Activated CD4-positive, alpha-beta T cell treated with anti-CD3 and anti-CD28 coated beads, Interleukin-2, amount 10 ng/mL, durations not matched to agents 7 days and 5 days (primary cell): ENCODE results near the gene ARMH3. TPM values are rescaled to one million over a fixed set of nuclear protein-coding genes. Genes with fewer than 3 reads are reported as not detected.
"Not testable (repeated sequence)": the region's sequence is repeated elsewhere in the genome, so short reads cannot be mapped to it uniquely, and the experiment has no call there.

Source experiments
- CTCF ChIA-PET: fragments of 350-600 bp; sonication (Branson Sonifier 250); formaldehyde crosslinking; loops from one replicate; lab custom pipeline; 2021; ENCODE audit warnings: antibody characterized with exemption; lab: Charles Lee
- POLR2A ChIA-PET: fragments of 350-600 bp; sonication (Branson Sonifier 250); formaldehyde crosslinking; loops from one replicate; lab custom pipeline; 2021; ENCODE audit warnings: antibody characterized with exemption; lab: Charles Lee
- DNase-seq: peaks from one replicate; pipeline ENCODE4 v3.0.0-alpha.2; 2020
- H3K27ac Mint-ChIP-seq: one replicate; pipeline ENCODE4 v1.8.0; 2021; ENCODE audit warnings: mild to moderate bottlenecking, moderate library complexity, mixed read lengths
- H3K27me3 Mint-ChIP-seq: one replicate; pipeline ENCODE4 v1.8.0; 2021; ENCODE audit warnings: mixed read lengths
- H3K36me3 Mint-ChIP-seq: one replicate; pipeline ENCODE4 v1.8.0; 2021; ENCODE audit warnings: low read depth, mixed read lengths
- H3K4me1 Mint-ChIP-seq: one replicate; pipeline ENCODE4 v1.8.0; 2021; ENCODE audit warnings: mixed read lengths
- H3K4me3 Mint-ChIP-seq: one replicate; pipeline ENCODE4 v1.8.0; 2021; ENCODE audit warnings: mild to moderate bottlenecking, moderate library complexity, mixed read lengths
- H3K9me3 Mint-ChIP-seq: one replicate; pipeline ENCODE4 v1.8.0; 2021; ENCODE audit warnings: mixed read lengths
- total RNA-seq, 2 experiments: library from RNA; stranded (reverse); gene quantifications; one replicate each; pipeline ENCODE4 v1.2.3, GENCODE V29; 2021

The ARMH3 gene
- total RNA-seq, 2 experiments from 2014 or later: 22.1 to 23.6 TPM

- peak overlapping the region; percentile 33 for H3K4me3 Mint-ChIP-seq
- DNase-seq: no peak
Measured at GRCh38 chr10:102067091-102067916, 11.3 kb upstream of the ARMH3 start.

GRCh38 chr10:102066399-102067088 lies 10.6 kb upstream of the ARMH3 start:
- Mint-ChIP-seq H3K27me3 (no peaks in the 10 kb centered on the region), H3K4me3 (peak overlapping the region; percentile 81), H3K36me3 (peaks cover 7% of the 10 kb centered on the region), H3K9me3 (no peaks in the 10 kb centered on the region), H3K27ac (peak overlapping the region; percentile 89), H3K4me1 (peaks cover 30% of the 10 kb centered on the region)
- DNase-seq: no peak
- POLR2A ChIA-PET: no interaction called here
- CTCF ChIA-PET: interaction anchor here (0.6 to 1.4 kb wide), 6 partner anchors 10 to 867 kb away, joined by 3 to 6 read pairs (median 3); partner anchors contain the start of gene ARMH3

More at GRCh38 chr10:102067091-102067916, 11.3 kb upstream of the ARMH3 start:
- peaks cover 7% of the 10 kb centered on the region for H3K36me3 Mint-ChIP-seq
- peaks cover 30% of the 10 kb centered on the region for H3K4me1 Mint-ChIP-seq
- ChIA-PET CTCF (interaction anchor here (0.6 to 1.5 kb wide), 10 partner anchors 11 to 1248 kb away, joined by 3 to 7 read pairs (median 3); partner anchors contain the start of gene ARMH3), POLR2A (no interaction called here)
- no peaks in the 10 kb centered on the region for H3K27me3 Mint-ChIP-seq
- H3K27ac Mint-ChIP-seq: no peak overlapping the region
- no peaks in the 10 kb centered on the region for H3K9me3 Mint-ChIP-seq

GRCh38 chr10:102065561-102066398 lies 9.8 kb upstream of the ARMH3 start:
- DNase-seq: no peak
- Mint-ChIP-seq H3K27me3 (no peaks in the 10 kb centered on the region), H3K36me3 (peaks cover 7% of the 10 kb centered on the region), H3K27ac (peak overlapping the region; percentile 89), H3K4me1 (peaks cover 30% of the 10 kb centered on the region), H3K4me3 (peak overlapping the region; percentile 81), H3K9me3 (no peaks in the 10 kb centered on the region)
- CTCF ChIA-PET: interaction anchor here (0.8 to 1.4 kb wide), 4 partner anchors 37 to 176 kb away, joined by 3 read pairs; no protein-coding TSS in a partner anchor
- POLR2A ChIA-PET: no interaction called here

DNA sequence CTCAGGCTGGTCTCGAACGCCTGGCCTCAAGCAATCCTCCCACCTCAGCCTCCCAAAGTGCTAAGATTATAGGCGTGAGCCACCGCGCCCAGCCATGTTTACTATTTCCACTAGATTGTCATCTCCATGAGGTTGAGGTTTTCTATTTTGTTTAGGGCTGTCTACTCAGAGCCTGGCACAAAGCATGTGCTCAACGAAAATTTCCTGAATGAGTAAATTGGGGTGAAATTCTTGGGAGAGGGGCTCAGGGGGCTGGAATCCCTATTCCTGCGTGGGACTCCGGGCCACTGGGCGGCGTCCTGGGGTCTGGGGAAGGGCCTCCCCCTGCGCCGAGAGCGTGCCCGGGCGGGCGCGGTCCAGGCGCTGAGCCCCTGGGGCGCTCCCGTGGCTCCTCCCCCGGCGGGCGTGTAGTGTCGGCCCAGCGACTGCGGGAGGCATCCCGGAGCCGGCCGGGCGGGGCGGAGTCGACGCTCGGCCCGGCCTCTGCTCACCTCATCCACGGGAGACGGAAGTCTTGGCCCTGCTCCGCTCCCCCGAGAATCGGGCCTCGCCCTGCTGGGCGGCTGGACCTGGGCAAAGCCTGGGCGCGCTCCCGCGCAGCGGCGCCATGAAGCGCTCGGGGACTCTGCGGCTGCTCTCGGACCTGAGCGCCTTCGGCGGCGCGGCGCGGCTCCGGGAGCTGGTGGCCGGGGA lies 9.0 kb upstream of the ARMH3 start, which contains the start of gene HPS6:
TSS of gene HPS6 (plus strand) at position 482 of the 693 bp plus-strand sequence. CDS start at position 608, 126 bp downstream.
- Mint-ChIP-seq H3K27me3 (no peaks in the 10 kb centered on the region), H3K4me3 (peak within 1 kb of the TSS; percentile 81), H3K9me3 (no peaks in the 10 kb centered on the region), H3K4me1 (peaks cover 30% of the 10 kb centered on the region), H3K36me3 (peaks cover 5% of the 10 kb centered on the region), H3K27ac (peak within 1 kb of the TSS; percentile 95)
- CTCF ChIA-PET: no interaction called here
- peak; percentile 90 for DNase-seq
- POLR2A ChIA-PET: no interaction called here

- H3K27me3 Mint-ChIP-seq: no peaks in the 10 kb centered on the region
- peaks cover 4% of the 10 kb centered on the region for H3K36me3 Mint-ChIP-seq
- H3K27ac Mint-ChIP-seq: peak overlapping the region; percentile 95
- ChIA-PET POLR2A (no interaction called here), CTCF (no interaction called here)
- H3K4me3 Mint-ChIP-seq: peak overlapping the region; percentile 76
- peaks cover 30% of the 10 kb centered on the region for H3K4me1 Mint-ChIP-seq
- no peaks in the 10 kb centered on the region for H3K9me3 Mint-ChIP-seq
- no peak for DNase-seq
Measured at GRCh38 chr10:102064503-102064867, 8.5 kb upstream of the ARMH3 start.

- Mint-ChIP-seq H3K36me3 (peaks cover 3% of the 10 kb centered on the region), H3K27ac (no peak overlapping the region), H3K9me3 (peaks cover 3% of the 10 kb centered on the region), H3K4me1 (peaks cover 27% of the 10 kb centered on the region), H3K27me3 (no peaks in the 10 kb centered on the region), H3K4me3 (no peak overlapping the region)
- ChIA-PET CTCF (interaction anchor here (1.2 kb wide), 1 partner anchor 219 kb away, joined by 4 read pairs; no protein-coding TSS in a partner anchor), POLR2A (no interaction called here)
- DNase-seq: no peak
Measured at GRCh38 chr10:102059987-102060386, 4.0 kb upstream of the ARMH3 start.

- POLR2A ChIA-PET, H3K27me3 Mint-ChIP-seq, DNase-seq, H3K9me3 Mint-ChIP-seq, H3K36me3 Mint-ChIP-seq: not testable (repeated sequence)
- peak overlapping the region; percentile 98 for H3K4me3 Mint-ChIP-seq
- CTCF ChIA-PET: interaction anchor here (0.6 to 4.3 kb wide), 8 partner anchors 8 to 235 kb away, joined by 3 to 19 read pairs (median 3); no protein-coding TSS in a partner anchor
- H3K4me1 Mint-ChIP-seq: peaks cover 42% of the 10 kb centered on the region
- H3K27ac Mint-ChIP-seq: peak overlapping the region; percentile 98
Measured at GRCh38 chr10:102054881-102055646, 909 bp downstream of the ARMH3 start.

DNA sequence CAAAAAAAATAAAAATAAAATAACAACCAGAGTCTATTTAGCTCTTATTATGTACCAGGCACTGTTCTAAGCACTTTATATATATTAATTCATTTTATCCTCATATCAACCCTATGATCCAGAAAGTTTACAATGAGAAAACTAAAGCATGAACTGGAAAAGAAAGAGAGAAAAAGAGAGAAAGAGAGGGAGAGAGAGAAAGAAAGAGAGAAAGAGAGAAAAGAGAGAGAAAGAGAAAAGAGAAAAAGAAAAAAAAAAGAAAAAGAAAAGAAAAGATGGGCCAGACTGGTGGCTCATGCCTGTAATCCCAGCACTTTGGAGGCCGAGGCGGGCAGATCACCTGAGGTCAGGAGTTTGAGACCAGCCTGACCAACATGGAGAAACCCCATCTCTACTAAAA lies 9.9 kb downstream of the ARMH3 start:
- no peaks in the 10 kb centered on the region for H3K9me3 Mint-ChIP-seq
- CTCF ChIA-PET: no interaction called here
- peaks cover 13% of the 10 kb centered on the region for H3K4me1 Mint-ChIP-seq
- no peaks in the 10 kb centered on the region for H3K27me3 Mint-ChIP-seq
- POLR2A ChIA-PET: no interaction called here
- no peak overlapping the region for H3K27ac Mint-ChIP-seq
- peaks cover 1% of the 10 kb centered on the region for H3K36me3 Mint-ChIP-seq
- DNase-seq: no peak
- no peak overlapping the region for H3K4me3 Mint-ChIP-seq

GRCh38 chr10:102045292-102045691 lies 10.7 kb downstream of the ARMH3 start:
- no peaks in the 10 kb centered on the region for H3K9me3 Mint-ChIP-seq
- H3K36me3 Mint-ChIP-seq: peaks cover 1% of the 10 kb centered on the region
- H3K4me1 Mint-ChIP-seq: peaks cover 13% of the 10 kb centered on the region
- ChIA-PET CTCF (no interaction called here), POLR2A (no interaction called here)
- no peaks in the 10 kb centered on the region for H3K27me3 Mint-ChIP-seq
- DNase-seq: no peak
- no peak overlapping the region for H3K27ac Mint-ChIP-seq
- H3K4me3 Mint-ChIP-seq: no peak overlapping the region

DNA sequence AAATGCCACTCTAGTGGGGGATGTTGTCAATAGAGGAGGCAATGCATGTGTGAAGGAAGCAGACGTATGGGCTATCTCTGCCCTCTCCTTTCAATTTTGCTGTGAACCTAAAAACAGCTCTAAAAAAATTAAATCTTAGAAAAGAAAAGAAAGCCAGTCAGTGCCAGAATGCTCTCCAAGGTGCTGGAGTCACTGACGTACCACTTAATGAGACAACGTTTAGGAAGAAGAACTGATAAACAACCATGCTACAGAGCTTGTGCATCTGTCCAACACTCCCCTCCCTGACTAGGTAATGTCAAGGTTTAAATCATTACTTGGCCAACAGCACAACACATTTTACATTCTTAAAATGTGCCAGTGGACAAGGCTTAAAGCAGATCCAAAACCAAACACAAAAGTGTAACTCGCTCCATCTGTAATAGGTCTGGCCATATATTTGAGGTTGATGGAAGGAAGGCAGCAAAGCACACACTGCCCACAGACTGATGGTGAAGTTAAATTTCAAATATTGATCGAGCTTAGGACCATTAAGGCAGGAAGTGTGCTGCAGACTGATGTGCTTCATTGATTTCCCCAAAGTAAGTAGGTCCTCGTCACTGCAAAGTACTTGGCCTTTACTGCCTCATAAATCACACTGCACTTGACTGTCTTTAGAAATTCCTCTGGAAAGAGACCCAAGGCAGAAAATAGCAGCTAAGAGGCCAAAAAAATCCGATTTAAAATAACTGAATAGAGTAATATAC lies 15.5 kb downstream of the ARMH3 start:
- H3K36me3 Mint-ChIP-seq: peaks cover 18% of the 10 kb centered on the region
- H3K9me3 Mint-ChIP-seq: no peaks in the 10 kb centered on the region
- no peak for DNase-seq
- H3K27ac Mint-ChIP-seq: no peak overlapping the region
- ChIA-PET CTCF (interaction anchor here (0.9 to 1.6 kb wide), 2 partner anchors 32 to 200 kb away, joined by 3 read pairs; no protein-coding TSS in a partner anchor), POLR2A (interaction anchor here (0.6 kb wide), 1 partner anchor 28 kb away, joined by 3 read pairs; no protein-coding TSS in a partner anchor)
- no peak overlapping the region for H3K4me3 Mint-ChIP-seq
- peaks cover 5% of the 10 kb centered on the region for H3K4me1 Mint-ChIP-seq
- no peaks in the 10 kb centered on the region for H3K27me3 Mint-ChIP-seq
